GM23248 (cell line): ENCODE results near the gene RBM19. TPM values are rescaled to one million over a fixed set of nuclear protein-coding genes. Genes with fewer than 3 reads are reported as not detected.

Experiments used
- DNase-seq: peaks from one replicate; pipeline ENCODE4 v3.0.0-alpha.2; 2015
- H2AFZ ChIP-seq: fragments of 200-600 bp; sonication (generic); 2 replicates; pipeline ENCODE4 v1.6.1; 2016; ENCODE audit warnings: antibody characterized with exemption
- H3F3A ChIP-seq: fragments of 200-600 bp; sonication (generic); 2 replicates; pipeline ENCODE4 v1.6.1; 2016; ENCODE audit warnings: mild to moderate bottlenecking, antibody characterized with exemption, mixed run types; ENCODE audit not compliant: insufficient read depth
- H3K27ac ChIP-seq: fragments of 200-600 bp; sonication (generic); 2 replicates; pipeline ENCODE4 v1.5.1; 2016; ENCODE audit warnings: mild to moderate bottlenecking
- H3K27me3 ChIP-seq: fragments of 200-600 bp; sonication (generic); replicated peaks from 2 replicates; pipeline ENCODE4 v1.6.1; 2016; ENCODE audit warnings: mild to moderate bottlenecking; ENCODE audit not compliant: insufficient read depth
- H3K36me3 ChIP-seq: fragments of 200-600 bp; sonication (generic); 2 replicates; pipeline ENCODE4 v1.6.1; 2016; ENCODE audit warnings: low read depth, mild to moderate bottlenecking
- H3K4me1 ChIP-seq: fragments of 200-600 bp; sonication (generic); 2 replicates; pipeline ENCODE4 v1.6.1; 2016; ENCODE audit warnings: mild to moderate bottlenecking; ENCODE audit not compliant: insufficient read depth
- H3K4me2 ChIP-seq: fragments of 200-600 bp; sonication (generic); one replicate; pipeline ENCODE4 v1.6.1; 2016; ENCODE audit warnings: mild to moderate bottlenecking; ENCODE audit not compliant: unreplicated experiment
- H3K4me3 ChIP-seq: fragments of 200-600 bp; sonication (generic); 2 replicates; pipeline ENCODE4 v1.5.1; 2016; ENCODE audit warnings: mild to moderate bottlenecking
- H3K79me2 ChIP-seq: fragments of 200-600 bp; sonication (generic); 2 replicates; pipeline ENCODE4 v1.6.1; 2016; ENCODE audit warnings: mild to moderate bottlenecking; ENCODE audit not compliant: insufficient read depth
- H3K9ac ChIP-seq: fragments of 200-600 bp; sonication (generic); 2 replicates; pipeline ENCODE4 v1.6.1; 2016; ENCODE audit warnings: mild to moderate bottlenecking
- H3K9me2 ChIP-seq: fragments of 200-600 bp; sonication (generic); 2 replicates; pipeline ENCODE4 v1.6.1; 2016; ENCODE audit warnings: mixed run types, mild to moderate bottlenecking, moderate library complexity; ENCODE audit not compliant: insufficient read depth
- H3K9me3 ChIP-seq: fragments of 200-600 bp; sonication (generic); one replicate; pipeline ENCODE4 v1.6.1; 2017; ENCODE audit warnings: low read depth
- H4K20me1 ChIP-seq: fragments of 200-600 bp; sonication (generic); 2 replicates; pipeline ENCODE4 v1.6.0; 2016; ENCODE audit not compliant: insufficient read depth
- EZH2 ChIP-seq: fragments of 200-600 bp; sonication (generic); IDR thresholded peaks from 2 replicates; pipeline ENCODE4 v1.6.1; 2018; ENCODE audit warnings: antibody characterized with exemption, mild to moderate bottlenecking; ENCODE audit not compliant: insufficient read depth, poor library complexity, severe bottlenecking
- EZH2phosphoT487 ChIP-seq: fragments of 200-600 bp; sonication (generic); IDR thresholded peaks from 2 replicates; pipeline ENCODE4 v1.6.1; 2018; ENCODE audit warnings: antibody characterized with exemption, moderate library complexity, mild to moderate bottlenecking, low read depth; ENCODE audit not compliant: insufficient read depth
- WGBS, 2 experiments: methylation state at CpG; one replicate each; pipeline ENCODE4 v1.1.6; 2015 to 2017; ENCODE audit warnings: low lambda C conversion rate in 2 of 2, low coverage in 1 of 2; ENCODE audit errors: missing lambda C conversion rate in 2 of 2; 5-methylcytosine and 5-hydroxymethylcytosine counted together
- in situ Hi-C: fragments of 300-500 bp; cut with MboI; formaldehyde crosslinking; loops from 2 replicates; pipeline ENCODE4 v1.15.0; 2020
- polyA plus RNA-seq: library from polyadenylated mRNA; unstranded; fragments of >200 nt; fragmentation: Nextera tagmentation; extraction: Ambion mirVana; gene quantifications from 2 replicates; pipeline ENCODE4 v1.2.1, GENCODE V29; 2016
- total RNA-seq: library from RNA; depleted of rRNA; stranded (reverse); fragments of >200 nt; shearing (Covaris generic); gene quantifications from 2 replicates; pipeline ENCODE4 v1.2.3, GENCODE V29; 2014

RBM19 gene
- total and polyA plus RNA-seq, 2 experiments from 2014 or later, result 14.8 to 17.1 TPM

GRCh38 chr12:113954547-113954946, 11.6 kb downstream of the RBM19 start:
- Histone ChIP-seq H3K9me3 (no peaks in the 10 kb centered on the region), H3K79me2 (no peaks in the 10 kb centered on the region), H3K4me2 (no peak overlapping the region), H3K27me3 (no peaks in the 10 kb centered on the region), H3K9ac (no peak overlapping the region), H3F3A (no peaks in the 10 kb centered on the region), H3K9me2 (no peaks in the 10 kb centered on the region), H3K36me3 (peaks cover 13% of the 10 kb centered on the region), H3K27ac (no peak overlapping the region), H3K4me1 (no peaks in the 10 kb centered on the region), H2AFZ (no peak overlapping the region), H4K20me1 (no peaks in the 10 kb centered on the region), H3K4me3 (no peak overlapping the region)
- in situ Hi-C loops, result no loop called here
- no peak for TF ChIP-seq EZH2
- no peak for TF ChIP-seq EZH2phosphoT487
- 88 to 96% methylated on average over 4 of the region's 4 CpGs for WGBS, 2 experiments
- no peak for DNase-seq

- no peak for DNase-seq
- no peak overlapping the region for H3K4me2 ChIP-seq
- H3K9ac ChIP-seq, result no peak overlapping the region
- peaks cover 13% of the 10 kb centered on the region for H3K36me3 ChIP-seq
- TF ChIP-seq EZH2phosphoT487 (no peak), EZH2 (no peak)
- H3F3A ChIP-seq, result no peaks in the 10 kb centered on the region
- H4K20me1 ChIP-seq, result no peaks in the 10 kb centered on the region
- no peaks in the 10 kb centered on the region for H3K27me3 ChIP-seq
- 57 to 74% methylated on average over 3 of the region's 3 CpGs for WGBS, 2 experiments
- H3K9me2 ChIP-seq, result no peaks in the 10 kb centered on the region
- no peak overlapping the region for H3K27ac ChIP-seq
- no peak overlapping the region for H3K4me3 ChIP-seq
- no peak overlapping the region for H2AFZ ChIP-seq
- no peaks in the 10 kb centered on the region for H3K9me3 ChIP-seq
- no peaks in the 10 kb centered on the region for H3K4me1 ChIP-seq
- in situ Hi-C loops, result no loop called here
- no peaks in the 10 kb centered on the region for H3K79me2 ChIP-seq
These were observed 15.3 kb downstream of the RBM19 start for GRCh38 chr12:113950873-113951272.

- Histone ChIP-seq H4K20me1 (no peaks in the 10 kb centered on the region), H3F3A (no peaks in the 10 kb centered on the region), H3K9me2 (no peaks in the 10 kb centered on the region), H3K4me1 (no peaks in the 10 kb centered on the region), H3K9ac (no peak overlapping the region), H3K27ac (no peak overlapping the region), H3K27me3 (no peaks in the 10 kb centered on the region), H3K9me3 (no peaks in the 10 kb centered on the region), H3K36me3 (peaks cover 13% of the 10 kb centered on the region), H3K4me3 (no peak overlapping the region), H3K4me2 (no peak overlapping the region), H3K79me2 (no peaks in the 10 kb centered on the region), H2AFZ (no peak overlapping the region)
- no peak for DNase-seq
- 92 to 93% methylated on average over 10 of the region's 10 CpGs for WGBS, 2 experiments
- TF ChIP-seq EZH2 (no peak), EZH2phosphoT487 (no peak)
- in situ Hi-C loops, result no loop called here
These were observed 16.5 kb downstream of the RBM19 start for GRCh38 chr12:113949321-113950305.

- H3K27ac ChIP-seq, result no peak overlapping the region
- H3K4me2 ChIP-seq, result no peak overlapping the region
- no peaks in the 10 kb centered on the region for H3K27me3 ChIP-seq
- no peak for TF ChIP-seq EZH2phosphoT487
- TF ChIP-seq EZH2, result no peak
- no peaks in the 10 kb centered on the region; the same call in 1 of the 2 replicates for H3K36me3 ChIP-seq
- WGBS, 2 experiments, result 94 to 96% methylated on average over 17 of the region's 17 CpGs
- H3K9ac ChIP-seq, result no peak overlapping the region
- no peaks in the 10 kb centered on the region for H3K4me1 ChIP-seq
- no peak for DNase-seq
- no peaks in the 10 kb centered on the region for H3K79me2 ChIP-seq
- no peak overlapping the region for H3K4me3 ChIP-seq
- no peaks in the 10 kb centered on the region for H3K9me2 ChIP-seq
- no peak overlapping the region for H2AFZ ChIP-seq
- no peaks in the 10 kb centered on the region for H3F3A ChIP-seq
- H3K9me3 ChIP-seq, result no peaks in the 10 kb centered on the region
- no peaks in the 10 kb centered on the region for H4K20me1 ChIP-seq
- in situ Hi-C loops, result no loop called here
These were observed 17.8 kb downstream of the RBM19 start for GRCh38 chr12:113948151-113948914.
